22Rv1 (cell line): ENCODE measurements around the gene NEIL1.

Experiments used
- CTCF ChIP-seq: fragments of 450-650 bp; IDR thresholded peaks from 2 replicates; pipeline ENCODE4 v1.5.1; 2017; ENCODE audit warnings: mild to moderate bottlenecking
- ZFX ChIP-seq: fragments of 450-650 bp; IDR thresholded peaks from 2 replicates; pipeline ENCODE4 v1.6.1; 2017; ENCODE audit warnings: antibody characterized with exemption, borderline replicate concordance

- TF ChIP-seq CTCF (no peak), ZFX (no peak)
These were observed 57.1 kb downstream of the NEIL1 start for GRCh38 chr15:75403892-75404291.
